HL-60 (cell line): ENCODE results near the gene TSSK3.

Experiments used
- DNase-seq, 2 experiments: peaks; one replicate each; pipeline ENCODE4 v3.0.0-alpha.2; 2010 to 2020; ENCODE audit warnings: low read depth in 1 of 2, low spot score in 1 of 2
- H3K27ac ChIP-seq: fragments of 250-450 bp; sonication (Bioruptor Pico); replicated peaks from 2 replicates; pipeline ENCODE4 v1.5.1; 2020; ENCODE audit warnings: mild to moderate bottlenecking, moderate library complexity
- H3K27me3 ChIP-seq: fragments of 250-450 bp; sonication (Bioruptor Pico); 2 replicates; pipeline ENCODE4 v1.5.1; 2021; ENCODE audit warnings: mild to moderate bottlenecking, moderate library complexity; ENCODE audit not compliant: insufficient read depth, poor library complexity, severe bottlenecking
- H3K4me3 ChIP-seq: replicated peaks from 2 replicates; pipeline ENCODE4 v1.5.1; 2011; ENCODE audit warnings: mild to moderate bottlenecking, control low read depth, low read length; ENCODE audit not compliant: insufficient read depth
- GABPA ChIP-seq: IDR thresholded peaks from 2 replicates; pipeline ENCODE4 v1.6.1; 2012; ENCODE audit warnings: low read depth
- POLR2AphosphoS5 ChIP-seq: IDR thresholded peaks from 2 replicates; pipeline ENCODE4 v1.6.1; 2012; ENCODE audit warnings: low read depth
- REST ChIP-seq: IDR thresholded peaks from 2 replicates; pipeline ENCODE4 v1.6.1; 2012; ENCODE audit warnings: low read depth; ENCODE audit not compliant: insufficient replicate concordance
- SPI1 ChIP-seq: IDR thresholded peaks from 2 replicates; pipeline ENCODE4 v1.6.1; 2012; ENCODE audit warnings: low read depth, mild to moderate bottlenecking, borderline replicate concordance
- TF ChIP-seq, protein P1 (sequence below): IDR thresholded peaks from one replicate; pipeline ENCODE4 v1.5.1; 2011; ENCODE audit warnings: low read length, control low read depth, inconsistent platforms; ENCODE audit not compliant: insufficient read depth

TSSK3 gene

GRCh38 chr1:32351399-32352238 is 10.7 kb upstream of the TSSK3 start:
- peak; percentile 81 to 87 for DNase-seq
- TF ChIP-seq POLR2AphosphoS5 (no peak), SPI1 (0 out of 2 replicates have a peak, but pooled peaks have one; percentile 12)
- H3K27ac ChIP-seq = peak overlapping the region; percentile 56
- no peaks in the 10 kb centered on the region for H3K27me3 ChIP-seq
- H3K4me3 ChIP-seq = peak overlapping the region; percentile 50

DNA sequence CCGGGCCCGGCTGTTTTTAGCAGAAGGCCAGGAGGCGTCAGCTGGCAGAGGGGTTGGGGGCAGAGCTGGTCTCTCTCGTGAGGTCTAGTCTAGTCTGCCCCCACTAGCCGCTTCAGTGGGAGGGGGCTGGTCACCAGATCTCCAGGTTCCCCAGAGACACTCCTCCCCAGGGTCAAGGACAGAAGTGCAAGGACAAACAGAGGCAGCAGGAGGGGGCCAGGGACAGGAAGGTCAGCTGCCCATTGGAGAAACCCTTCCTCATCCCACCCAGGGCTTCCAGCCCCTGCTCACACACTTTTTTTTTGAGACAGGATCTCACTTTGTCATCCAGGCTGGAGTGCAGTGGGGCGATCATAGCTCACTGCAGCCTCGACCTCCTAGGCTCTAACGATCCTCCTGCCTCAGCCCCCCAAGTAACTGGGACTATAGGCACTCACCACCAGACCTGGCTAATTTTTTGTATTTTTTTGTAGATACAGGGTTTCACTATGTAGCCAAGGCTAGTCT is 10.0 kb upstream of the TSSK3 start:
- no peak overlapping the region for H3K4me3 ChIP-seq
- no peak overlapping the region for H3K27ac ChIP-seq
- no peak for DNase-seq
- H3K27me3 ChIP-seq = no peaks in the 10 kb centered on the region
- TF ChIP-seq SPI1 = no peak

- DNase-seq = no peak
- H3K4me3 ChIP-seq = no peak overlapping the region
- no peak for TF ChIP-seq GABPA
- TF ChIP-seq POLR2AphosphoS5 = no peak
- TF ChIP-seq REST = no peak
- TF ChIP-seq, protein P1, sequence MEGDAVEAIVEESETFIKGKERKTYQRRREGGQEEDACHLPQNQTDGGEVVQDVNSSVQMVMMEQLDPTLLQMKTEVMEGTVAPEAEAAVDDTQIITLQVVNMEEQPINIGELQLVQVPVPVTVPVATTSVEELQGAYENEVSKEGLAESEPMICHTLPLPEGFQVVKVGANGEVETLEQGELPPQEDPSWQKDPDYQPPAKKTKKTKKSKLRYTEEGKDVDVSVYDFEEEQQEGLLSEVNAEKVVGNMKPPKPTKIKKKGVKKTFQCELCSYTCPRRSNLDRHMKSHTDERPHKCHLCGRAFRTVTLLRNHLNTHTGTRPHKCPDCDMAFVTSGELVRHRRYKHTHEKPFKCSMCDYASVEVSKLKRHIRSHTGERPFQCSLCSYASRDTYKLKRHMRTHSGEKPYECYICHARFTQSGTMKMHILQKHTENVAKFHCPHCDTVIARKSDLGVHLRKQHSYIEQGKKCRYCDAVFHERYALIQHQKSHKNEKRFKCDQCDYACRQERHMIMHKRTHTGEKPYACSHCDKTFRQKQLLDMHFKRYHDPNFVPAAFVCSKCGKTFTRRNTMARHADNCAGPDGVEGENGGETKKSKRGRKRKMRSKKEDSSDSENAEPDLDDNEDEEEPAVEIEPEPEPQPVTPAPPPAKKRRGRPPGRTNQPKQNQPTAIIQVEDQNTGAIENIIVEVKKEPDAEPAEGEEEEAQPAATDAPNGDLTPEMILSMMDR = no peak
- no peak for TF ChIP-seq SPI1
- H3K27ac ChIP-seq = no peak overlapping the region
- no peaks in the 10 kb centered on the region for H3K27me3 ChIP-seq
These were observed 9.4 kb upstream of the TSSK3 start for GRCh38 chr1:32352831-32353383.

DNA sequence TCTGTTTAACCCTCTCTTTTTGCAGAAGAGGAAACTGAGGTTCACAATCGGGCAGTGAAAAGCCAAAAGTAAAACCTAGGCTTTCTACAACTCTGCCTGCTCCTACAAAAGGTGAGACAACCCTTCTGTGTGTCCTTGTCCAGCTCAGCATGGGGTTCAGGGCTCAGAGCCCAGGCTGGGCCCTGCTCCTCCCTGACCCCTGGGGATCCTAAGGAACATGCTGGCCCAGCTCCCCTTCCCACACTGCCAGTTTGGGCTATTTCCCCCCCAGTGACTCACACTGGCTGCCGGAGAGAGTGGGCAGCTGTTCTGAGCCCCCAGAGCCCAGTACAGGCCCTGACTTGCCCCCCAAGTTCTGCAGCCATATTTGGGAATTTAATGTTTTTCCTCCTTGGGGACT is 8.9 kb upstream of the TSSK3 start:
- no peaks in the 10 kb centered on the region for H3K27me3 ChIP-seq
- DNase-seq = no peak
- no peak overlapping the region for H3K4me3 ChIP-seq
- no peak overlapping the region for H3K27ac ChIP-seq
- TF ChIP-seq, protein P1 = no peak
- TF ChIP-seq REST = no peak
- TF ChIP-seq POLR2AphosphoS5 = no peak
